GM11168 (cell line): ENCODE data around the gene ALOX15B.

Source experiments
- in situ Hi-C: fragments of 300-500 bp; cut with MboI; formaldehyde crosslinking; loops from one replicate; pipeline ENCODE4 v1.12.0; 2022; ENCODE audit warnings: low sequenced_read_pairs; ENCODE audit not compliant: unreplicated experiment

ALOX15B gene

GRCh38 chr17:8039611-8040168 is 831 bp downstream of the ALOX15B start:
- in situ Hi-C loops, result loop anchor here (10.0 kb wide), 1 partner anchor 125 kb away; the partner anchor contains the start of gene RNF227

- in situ Hi-C loops, result loop anchor here (10.0 kb wide), 1 partner anchor 127 kb away; the partner anchor contains the start of gene RNF227
Observed at GRCh38 chr17:8041249-8041928, 2.5 kb downstream of the ALOX15B start.

- in situ Hi-C loops, result loop anchor here (10.0 kb wide), 1 partner anchor 127 kb away; the partner anchor contains the start of gene RNF227
Observed at GRCh38 chr17:8041979-8042378, 3.1 kb downstream of the ALOX15B start.

GRCh38 chr17:8044819-8045810 is 6.3 kb downstream of the ALOX15B start:
- in situ Hi-C loops, result loop anchor here (10.0 kb wide), 1 partner anchor 130 kb away; the partner anchor contains the start of gene RNF227

GRCh38 chr17:8046306-8046928 is 7.6 kb downstream of the ALOX15B start:
- in situ Hi-C loops, result loop anchor here (10.0 kb wide), 1 partner anchor 132 kb away; the partner anchor contains the start of gene RNF227

- in situ Hi-C loops, result loop anchor here (10.0 kb wide), 1 partner anchor 132 kb away; the partner anchor contains the start of gene RNF227
Observed at GRCh38 chr17:8046929-8047768, 8.3 kb downstream of the ALOX15B start.

GRCh38 chr17:8047769-8048110 is 8.9 kb downstream of the ALOX15B start:
- in situ Hi-C loops, result loop anchor here (10.0 kb wide), 1 partner anchor 133 kb away; the partner anchor contains the start of gene RNF227

GRCh38 chr17:8048236-8048635 is 9.4 kb downstream of the ALOX15B start:
- in situ Hi-C loops, result loop anchor here (10.0 kb wide), 1 partner anchor 133 kb away; the partner anchor contains the start of gene RNF227

- in situ Hi-C loops, result loop anchor here (10.0 kb wide), 1 partner anchor 134 kb away; the partner anchor contains the start of gene RNF227
Observed at GRCh38 chr17:8048736-8049135, 9.9 kb downstream of the ALOX15B start.

GRCh38 chr17:8051831-8052230 is 13.0 kb downstream of the ALOX15B start:
- in situ Hi-C loops, result no loop called here

GRCh38 chr17:8052256-8053252 is 13.7 kb downstream of the ALOX15B start:
- in situ Hi-C loops, result no loop called here

GRCh38 chr17:8053600-8053999 is 14.7 kb downstream of the ALOX15B start:
- in situ Hi-C loops, result no loop called here

GRCh38 chr17:8055851-8056231 is 17.0 kb downstream of the ALOX15B start:
- in situ Hi-C loops, result no loop called here

GRCh38 chr17:8056232-8056975 is 17.5 kb downstream of the ALOX15B start:
- in situ Hi-C loops, result no loop called here

GRCh38 chr17:8056976-8057625 is 18.2 kb downstream of the ALOX15B start:
- in situ Hi-C loops, result no loop called here

- in situ Hi-C loops, result no loop called here
Observed at GRCh38 chr17:8057691-8058114, 18.8 kb downstream of the ALOX15B start.

GRCh38 chr17:8059131-8059530 is 20.3 kb downstream of the ALOX15B start:
- in situ Hi-C loops, result no loop called here
